Activated CD4-positive, alpha-beta memory T cell treated with anti-CD3 and anti-CD28 coated beads for 36 hours (primary cell): ENCODE measurements around the gene CTNNBIP1. TPM values are rescaled to one million over a fixed set of nuclear protein-coding genes. Genes with fewer than 3 reads are reported as not detected.
A peak's percentile ranks its signal among the peaks of the same experiment; 100 is the strongest.

Experiments
- CTCF ChIA-PET: fragments of 350-600 bp; sonication (Branson Sonifier 250); formaldehyde crosslinking; loops from one replicate; lab custom pipeline; 2021; ENCODE audit warnings: antibody characterized with exemption, inconsistent platforms; lab: Charles Lee
- POLR2A ChIA-PET: fragments of 350-600 bp; sonication (Branson Sonifier 250); formaldehyde crosslinking; loops from one replicate; lab custom pipeline; 2021; ENCODE audit warnings: antibody characterized with exemption; lab: Charles Lee
- DNase-seq: peaks from one replicate; pipeline ENCODE4 v3.0.0-alpha.2; 2020
- H3K27ac Mint-ChIP-seq: one replicate; pipeline ENCODE4 v1.8.0; 2021; ENCODE audit warnings: mixed read lengths
- H3K27me3 Mint-ChIP-seq: one replicate; pipeline ENCODE4 v1.8.0; 2021; ENCODE audit warnings: mixed read lengths
- H3K36me3 Mint-ChIP-seq: one replicate; pipeline ENCODE4 v1.8.0; 2021; ENCODE audit warnings: mixed read lengths
- H3K4me1 Mint-ChIP-seq: one replicate; pipeline ENCODE4 v1.8.0; 2021; ENCODE audit warnings: low read depth, mixed read lengths
- H3K4me3 Mint-ChIP-seq: one replicate; pipeline ENCODE4 v1.8.0; 2021; ENCODE audit warnings: mild to moderate bottlenecking, mixed read lengths
- H3K9me3 Mint-ChIP-seq: one replicate; pipeline ENCODE4 v1.8.0; 2021; ENCODE audit warnings: mixed read lengths
- intact Hi-C: fragments of 100-400 bp; cut with micrococcal nuclease; formaldehyde crosslinking; loops from one replicate; pipeline ENCODE4 v1.15.1; 2023
- total RNA-seq, 2 experiments: library from RNA; stranded (reverse); gene quantifications; one replicate each; pipeline ENCODE4 v1.2.3, GENCODE V29; 2021

The CTNNBIP1 gene
- total RNA-seq, 2 experiments from 2014 or later: 11.0 to 13.2 TPM

DNA sequence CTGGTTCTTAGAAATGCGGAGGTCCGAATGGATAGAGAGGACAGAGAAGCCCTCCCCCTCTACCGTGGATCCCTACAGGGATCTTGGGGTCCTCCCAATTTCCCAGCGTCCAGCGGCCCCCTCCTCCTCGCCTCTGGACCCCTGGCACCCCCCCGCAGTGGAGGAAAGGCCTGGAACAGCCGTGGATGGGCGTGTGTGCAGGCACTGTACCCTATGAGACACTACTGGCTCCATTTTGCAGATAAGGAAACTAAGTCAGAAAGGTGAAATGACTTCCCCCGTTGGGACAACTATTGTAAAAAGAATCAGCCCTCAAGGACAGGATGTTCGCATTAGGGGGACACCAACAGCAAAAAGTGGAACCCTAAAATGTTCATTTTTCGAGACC lies 85.4 kb downstream of the CTNNBIP1 start:
- no peaks in the 10 kb centered on the region for H3K9me3 Mint-ChIP-seq
- H3K36me3 Mint-ChIP-seq: peaks cover 4% of the 10 kb centered on the region
- H3K27ac Mint-ChIP-seq: no peak overlapping the region
- no peak for DNase-seq
- H3K4me3 Mint-ChIP-seq: peak overlapping the region; percentile 66
- intact Hi-C loops: loop anchor here (2.0 to 10.0 kb wide), 4 partner anchors 24 to 870 kb away; no protein-coding TSS in a partner anchor
- H3K4me1 Mint-ChIP-seq: peaks cover 46% of the 10 kb centered on the region
- H3K27me3 Mint-ChIP-seq: no peaks in the 10 kb centered on the region
- CTCF ChIA-PET: interaction anchor here (1.4 to 2.5 kb wide), 2 partner anchors 40 to 41 kb away, joined by 3 to 9 read pairs; no protein-coding TSS in a partner anchor
- POLR2A ChIA-PET: interaction anchor here (1.2 kb wide), 1 partner anchor 25 kb away, joined by 5 read pairs; no protein-coding TSS in a partner anchor

- ChIA-PET POLR2A (interaction anchor here (0.9 kb wide), 1 partner anchor 24 kb away, joined by 4 read pairs; no protein-coding TSS in a partner anchor), CTCF (interaction anchor here (0.5 to 1.4 kb wide), 3 partner anchors 40 to 198 kb away, joined by 3 to 4 read pairs (median 3); no protein-coding TSS in a partner anchor)
- H3K4me3 Mint-ChIP-seq: peak within 1 kb of the TSS; percentile 94
- H3K4me1 Mint-ChIP-seq: peaks cover 46% of the 10 kb centered on the region
- peaks cover 4% of the 10 kb centered on the region for H3K36me3 Mint-ChIP-seq
- peak; percentile 93 for DNase-seq
- intact Hi-C loops: loop anchor here (1.0 to 10.0 kb wide), 5 partner anchors 23 to 871 kb away; no protein-coding TSS in a partner anchor
- no peaks in the 10 kb centered on the region for H3K27me3 Mint-ChIP-seq
- H3K9me3 Mint-ChIP-seq: no peaks in the 10 kb centered on the region
- peak within 1 kb of the TSS; percentile 77 for H3K27ac Mint-ChIP-seq
Measured at GRCh38 chr1:9823943-9824701, 85.9 kb downstream of the CTNNBIP1 start, which contains the start of gene CLSTN1. CLSTN1 (minus strand) TSS chr1:9823965; CDS start chr1:9823733, 232 bp downstream.

DNA sequence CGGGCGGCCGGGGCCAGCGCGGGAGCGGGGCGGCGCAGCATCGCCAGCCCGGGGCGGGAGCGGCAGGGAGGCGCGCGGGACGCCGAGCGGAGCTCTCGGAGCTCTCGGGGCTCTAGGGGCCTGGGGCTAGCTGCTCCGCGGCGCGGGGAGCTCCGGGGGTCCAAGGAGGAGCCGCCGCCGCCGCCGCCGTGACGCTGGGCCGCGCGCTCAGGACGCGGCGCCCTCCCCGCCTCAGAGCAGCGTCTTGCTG lies 86.5 kb downstream of the CTNNBIP1 start:
- H3K9me3 Mint-ChIP-seq: no peaks in the 10 kb centered on the region
- H3K4me3 Mint-ChIP-seq: peak overlapping the region; percentile 59
- peaks cover 46% of the 10 kb centered on the region for H3K4me1 Mint-ChIP-seq
- H3K27ac Mint-ChIP-seq: no peak overlapping the region
- POLR2A ChIA-PET: interaction anchor here (0.9 kb wide), 1 partner anchor 24 kb away, joined by 4 read pairs; no protein-coding TSS in a partner anchor
- no peaks in the 10 kb centered on the region for H3K27me3 Mint-ChIP-seq
- H3K36me3 Mint-ChIP-seq: peaks cover 4% of the 10 kb centered on the region
- no peak for DNase-seq
- CTCF ChIA-PET: interaction anchor here (0.5 to 1.0 kb wide), 2 partner anchors 39 to 197 kb away, joined by 3 to 4 read pairs; no protein-coding TSS in a partner anchor
- intact Hi-C loops: loop anchor here (1.0 to 10.0 kb wide), 3 partner anchors 39 to 871 kb away; no protein-coding TSS in a partner anchor

DNA sequence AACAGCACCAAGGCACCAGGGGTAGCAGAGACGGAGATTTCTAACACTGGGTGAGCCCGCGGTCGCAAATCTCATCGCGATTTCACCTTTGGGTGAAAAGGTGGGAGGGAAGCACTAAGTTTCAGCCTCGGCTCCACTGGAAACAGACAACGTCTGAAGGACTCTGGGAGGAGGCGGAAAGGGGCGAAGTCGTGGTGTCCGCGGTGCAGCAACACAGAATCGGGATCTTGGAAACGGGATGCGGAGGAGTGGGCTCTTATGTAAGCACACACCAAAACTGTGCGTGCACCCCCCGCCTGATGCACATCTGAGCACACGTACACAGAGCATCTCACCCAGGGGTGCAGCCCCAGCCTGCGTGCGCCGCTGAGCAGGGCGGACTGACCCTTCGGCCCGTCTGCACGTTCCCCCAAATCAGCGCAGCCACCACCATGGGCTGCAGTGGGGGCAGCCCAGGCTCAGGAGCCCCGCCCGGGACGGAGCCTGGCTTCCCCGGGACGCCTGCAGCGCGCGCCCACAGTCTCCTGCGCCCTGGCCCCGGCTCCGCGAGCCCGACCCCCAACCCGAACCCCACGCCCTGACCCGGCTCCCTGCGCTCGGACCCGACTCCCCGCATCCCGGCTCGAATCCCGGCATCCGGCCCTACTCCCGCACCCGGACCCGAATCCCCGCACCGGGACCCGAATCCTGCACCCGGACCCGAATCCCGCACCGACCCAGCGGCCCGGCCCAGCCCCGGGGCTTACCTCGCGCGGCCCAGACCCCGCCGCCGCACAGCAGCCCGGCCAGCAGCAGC lies 87.0 kb downstream of the CTNNBIP1 start:
- DNase-seq: peak; percentile 56
- intact Hi-C loops: loop anchor here (1.0 to 10.0 kb wide), 3 partner anchors 39 to 872 kb away; no protein-coding TSS in a partner anchor
- H3K27me3 Mint-ChIP-seq: no peaks in the 10 kb centered on the region
- ChIA-PET POLR2A (interaction anchor here (0.9 kb wide), 1 partner anchor 23 kb away, joined by 4 read pairs; no protein-coding TSS in a partner anchor), CTCF (interaction anchor here (0.6 to 1.5 kb wide), 5 partner anchors 18 to 208 kb away, joined by 3 to 4 read pairs (median 4); no protein-coding TSS in a partner anchor)
- H3K9me3 Mint-ChIP-seq: no peaks in the 10 kb centered on the region
- peak overlapping the region; percentile 94 for H3K4me3 Mint-ChIP-seq
- H3K4me1 Mint-ChIP-seq: peaks cover 46% of the 10 kb centered on the region
- H3K36me3 Mint-ChIP-seq: peaks cover 4% of the 10 kb centered on the region
- peak overlapping the region; percentile 77 for H3K27ac Mint-ChIP-seq

GRCh38 chr1:9822490-9822889 lies 87.6 kb downstream of the CTNNBIP1 start:
- Mint-ChIP-seq H3K36me3 (peaks cover 4% of the 10 kb centered on the region), H3K9me3 (no peaks in the 10 kb centered on the region), H3K27ac (peak overlapping the region; percentile 5), H3K4me1 (peaks cover 43% of the 10 kb centered on the region), H3K4me3 (peak overlapping the region; percentile 94), H3K27me3 (no peaks in the 10 kb centered on the region)
- intact Hi-C loops: loop anchor here (5.0 to 10.0 kb wide), 2 partner anchors 95 to 872 kb away; no protein-coding TSS in a partner anchor
- no peak for DNase-seq
- CTCF ChIA-PET: interaction anchor here (0.6 to 1.5 kb wide), 5 partner anchors 18 to 207 kb away, joined by 3 to 4 read pairs (median 3); no protein-coding TSS in a partner anchor
- POLR2A ChIA-PET: no interaction called here

GRCh38 chr1:9821710-9822109 lies 88.4 kb downstream of the CTNNBIP1 start:
- Mint-ChIP-seq H3K9me3 (no peaks in the 10 kb centered on the region), H3K4me3 (peak overlapping the region; percentile 94), H3K36me3 (peaks cover 4% of the 10 kb centered on the region), H3K4me1 (peaks cover 41% of the 10 kb centered on the region), H3K27me3 (no peaks in the 10 kb centered on the region), H3K27ac (no peak overlapping the region)
- ChIA-PET CTCF (interaction anchor here (1.0 to 1.5 kb wide), 3 partner anchors 17 to 41 kb away, joined by 3 to 4 read pairs (median 3); no protein-coding TSS in a partner anchor), POLR2A (no interaction called here)
- no peak for DNase-seq
- intact Hi-C loops: loop anchor here (5.0 to 10.0 kb wide), 2 partner anchors 94 to 873 kb away; no protein-coding TSS in a partner anchor

DNA sequence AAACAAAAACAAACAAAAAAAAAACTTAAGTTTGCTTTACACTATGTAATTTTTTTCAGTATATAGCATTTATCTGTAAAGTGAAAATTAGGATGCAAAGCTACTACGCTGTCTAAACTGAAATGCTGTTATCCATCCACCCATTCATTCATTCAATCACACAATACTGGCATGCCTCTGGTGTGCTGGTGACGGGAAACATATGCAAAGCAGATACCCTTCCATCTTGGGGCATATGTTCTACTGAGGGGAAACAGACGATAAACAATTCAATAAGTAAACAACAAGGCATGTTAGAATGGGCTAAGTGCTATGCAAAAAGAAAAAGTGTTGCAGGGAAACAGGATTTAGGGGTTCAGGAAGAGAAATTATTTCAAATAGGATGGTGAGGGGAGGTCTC lies 89.5 kb downstream of the CTNNBIP1 start:
- H3K27me3 Mint-ChIP-seq: no peaks in the 10 kb centered on the region
- peaks cover 39% of the 10 kb centered on the region for H3K4me1 Mint-ChIP-seq
- POLR2A ChIA-PET: no interaction called here
- DNase-seq: no peak
- intact Hi-C loops: loop anchor here (5.0 to 10.0 kb wide), 2 partner anchors 93 to 874 kb away; no protein-coding TSS in a partner anchor
- no peak overlapping the region for H3K27ac Mint-ChIP-seq
- H3K36me3 Mint-ChIP-seq: peaks cover 4% of the 10 kb centered on the region
- CTCF ChIA-PET: interaction anchor here (0.6 to 2.4 kb wide), 4 partner anchors 12 to 105 kb away, joined by 3 to 15 read pairs (median 4); no protein-coding TSS in a partner anchor
- no peak overlapping the region for H3K4me3 Mint-ChIP-seq
- no peaks in the 10 kb centered on the region for H3K9me3 Mint-ChIP-seq

DNA sequence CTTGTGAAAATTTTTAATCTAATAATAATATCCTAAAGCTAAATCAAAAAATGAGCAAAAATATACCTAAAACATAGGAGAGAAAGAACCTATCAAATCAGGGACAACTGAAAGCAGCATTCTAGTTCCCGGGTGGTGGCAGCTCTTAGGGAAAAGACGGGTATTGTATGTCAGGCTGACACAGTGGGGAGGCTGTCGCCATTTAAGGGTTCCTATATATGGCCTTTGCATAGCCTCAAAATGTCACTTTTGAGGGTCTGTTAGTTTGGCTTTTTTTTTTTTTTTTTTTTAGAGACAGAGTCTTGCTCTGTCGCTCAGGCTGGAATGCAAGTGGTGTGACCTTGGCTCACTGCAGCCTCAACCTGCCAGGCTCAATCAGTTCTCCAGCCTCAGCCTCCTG lies 92.3 kb downstream of the CTNNBIP1 start:
- no peaks in the 10 kb centered on the region for H3K27me3 Mint-ChIP-seq
- ChIA-PET CTCF (interaction anchor here (1.0 kb wide), 1 partner anchor 34 kb away, joined by 4 read pairs; no protein-coding TSS in a partner anchor), POLR2A (no interaction called here)
- intact Hi-C loops: no loop called here
- no peak overlapping the region for H3K4me3 Mint-ChIP-seq
- H3K9me3 Mint-ChIP-seq: no peaks in the 10 kb centered on the region
- peaks cover 2% of the 10 kb centered on the region for H3K36me3 Mint-ChIP-seq
- H3K27ac Mint-ChIP-seq: no peak overlapping the region
- H3K4me1 Mint-ChIP-seq: peaks cover 25% of the 10 kb centered on the region
- DNase-seq: no peak

- Mint-ChIP-seq H3K27me3 (no peaks in the 10 kb centered on the region), H3K27ac (no peak overlapping the region), H3K9me3 (no peaks in the 10 kb centered on the region), H3K36me3 (peaks cover 2% of the 10 kb centered on the region), H3K4me3 (no peak overlapping the region), H3K4me1 (peaks cover 12% of the 10 kb centered on the region)
- intact Hi-C loops: no loop called here
- POLR2A ChIA-PET: no interaction called here
- CTCF ChIA-PET: no interaction called here
- DNase-seq: no peak
Measured at GRCh38 chr1:9816199-9816598, 93.9 kb downstream of the CTNNBIP1 start.

DNA sequence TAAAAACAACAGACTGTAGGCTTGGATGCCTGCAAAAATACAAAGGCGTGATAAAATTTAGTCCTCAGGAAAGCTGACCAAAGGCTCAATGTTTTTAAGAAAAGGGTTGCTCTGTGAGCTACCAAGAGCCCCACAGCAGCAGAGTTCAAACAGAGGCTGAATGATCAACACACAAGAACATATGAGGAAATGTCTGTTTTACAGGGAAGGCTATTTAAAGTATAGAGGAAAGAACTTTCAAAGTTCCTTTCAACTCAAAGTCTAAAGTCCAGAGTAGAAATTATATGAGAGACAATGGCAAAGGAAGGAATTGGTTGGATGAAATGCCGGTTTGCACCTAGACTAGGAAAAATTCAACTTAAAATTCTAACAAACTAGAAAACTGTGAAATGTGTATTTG lies 94.9 kb downstream of the CTNNBIP1 start:
- Mint-ChIP-seq H3K27ac (no peak overlapping the region), H3K36me3 (peaks cover 2% of the 10 kb centered on the region), H3K9me3 (no peaks in the 10 kb centered on the region), H3K4me3 (no peak overlapping the region), H3K27me3 (no peaks in the 10 kb centered on the region), H3K4me1 (peaks cover 12% of the 10 kb centered on the region)
- POLR2A ChIA-PET: no interaction called here
- intact Hi-C loops: no loop called here
- CTCF ChIA-PET: interaction anchor here (1.4 kb wide), 1 partner anchor 30 kb away, joined by 4 read pairs; no protein-coding TSS in a partner anchor
- DNase-seq: no peak

- ChIA-PET POLR2A (interaction anchor here (0.6 kb wide), 1 partner anchor 47 kb away, joined by 3 read pairs; no protein-coding TSS in a partner anchor), CTCF (interaction anchor here (1.4 kb wide), 1 partner anchor 30 kb away, joined by 4 read pairs; no protein-coding TSS in a partner anchor)
- H3K9me3 Mint-ChIP-seq: no peaks in the 10 kb centered on the region
- no peaks in the 10 kb centered on the region for H3K36me3 Mint-ChIP-seq
- no peak overlapping the region for H3K27ac Mint-ChIP-seq
- no peak for DNase-seq
- peaks cover 8% of the 10 kb centered on the region for H3K4me1 Mint-ChIP-seq
- intact Hi-C loops: no loop called here
- H3K4me3 Mint-ChIP-seq: no peak overlapping the region
- H3K27me3 Mint-ChIP-seq: no peaks in the 10 kb centered on the region
Measured at GRCh38 chr1:9814619-9815018, 95.5 kb downstream of the CTNNBIP1 start.
